HepG2 (cell line): ENCODE results near the gene LIME1. TPM values are rescaled to one million over a fixed set of nuclear protein-coding genes. Genes with fewer than 3 reads are reported as not detected.

Experiments
- ELF4 ChIP-seq: sonication (generic); formaldehyde crosslinking; IDR thresholded peaks from 2 replicates; pipeline ENCODE4 v1.5.0; 2020; ENCODE audit warnings: missing genetic modification reagents, mild to moderate bottlenecking, moderate library complexity, borderline replicate concordance
- FOXA1 ChIP-seq, 2 experiments: fragments of 450-650 bp in 1 of 2; sonication (generic) in 1 of 2; formaldehyde crosslinking in 1 of 2; IDR thresholded peaks; 2 replicates each; pipeline versions ENCODE4 v1.4.0 to v1.6.1; 2016 to 2020; ENCODE audit warnings: missing genetic modification reagents in 1 of 2
- GATA4 ChIP-seq: sonication (generic); IDR thresholded peaks from 2 replicates; pipeline ENCODE4 v1.6.1; 2016; ENCODE audit warnings: antibody characterized with exemption, low read depth, borderline replicate concordance
- HHEX ChIP-seq: IDR thresholded peaks from 2 replicates; pipeline ENCODE4 v1.6.1; 2016; ENCODE audit warnings: control low read depth
- HNF4A ChIP-seq: sonication (generic); formaldehyde crosslinking; IDR thresholded peaks from 2 replicates; pipeline ENCODE4 v1.4.0; 2020; ENCODE audit warnings: missing genetic modification reagents
- MED8 ChIP-seq: sonication (generic); formaldehyde crosslinking; IDR thresholded peaks from 2 replicates; pipeline ENCODE4 v1.8.1; 2023; ENCODE audit warnings: mild to moderate bottlenecking, missing genetic modification reagents; ENCODE audit not compliant: insufficient replicate concordance
- NKX3-1 ChIP-seq: sonication (generic); formaldehyde crosslinking; IDR thresholded peaks from 2 replicates; pipeline ENCODE4 v1.5.0; 2020; ENCODE audit warnings: missing genetic modification reagents
- PHF20 ChIP-seq: sonication (generic); formaldehyde crosslinking; IDR thresholded peaks from 2 replicates; pipeline ENCODE4 v1.5.0; 2020; ENCODE audit warnings: mild to moderate bottlenecking, missing genetic modification reagents
- POGZ ChIP-seq: sonication (generic); formaldehyde crosslinking; IDR thresholded peaks from 2 replicates; pipeline ENCODE4 v1.4.0; 2020; ENCODE audit warnings: mild to moderate bottlenecking, missing genetic modification reagents
- PRDM4 ChIP-seq: sonication (generic); formaldehyde crosslinking; IDR thresholded peaks from 2 replicates; pipeline ENCODE4 v1.9.0; 2021; ENCODE audit warnings: missing genetic modification reagents, borderline replicate concordance
- SMARCE1 ChIP-seq: fragments of 450-650 bp; IDR thresholded peaks from 2 replicates; pipeline ENCODE4 v1.6.1; 2017; ENCODE audit warnings: borderline replicate concordance
- SNAI1 ChIP-seq: sonication (generic); formaldehyde crosslinking; IDR thresholded peaks from 2 replicates; pipeline ENCODE4 v1.5.0; 2020; ENCODE audit warnings: mild to moderate bottlenecking, missing genetic modification reagents, borderline replicate concordance
- ZNF207 ChIP-seq: fragments of 450-650 bp; IDR thresholded peaks from 2 replicates; pipeline ENCODE4 v1.6.1; 2016; ENCODE audit warnings: antibody characterized with exemption, borderline replicate concordance
- ZNF281 ChIP-seq: sonication (generic); formaldehyde crosslinking; IDR thresholded peaks from 2 replicates; pipeline ENCODE4 v1.4.0; 2020; ENCODE audit warnings: missing genetic modification reagents, borderline replicate concordance
- ZNF468 ChIP-seq: sonication (generic); formaldehyde crosslinking; IDR thresholded peaks from 2 replicates; pipeline ENCODE4 v1.8.0; 2022; ENCODE audit warnings: mild to moderate bottlenecking, moderate library complexity, missing genetic modification reagents
- ZNF572 ChIP-seq: sonication (generic); formaldehyde crosslinking; IDR thresholded peaks from 2 replicates; pipeline ENCODE4 v1.5.1; 2020; ENCODE audit warnings: mild to moderate bottlenecking, missing genetic modification reagents
- ZSCAN31 ChIP-seq: sonication (generic); formaldehyde crosslinking; IDR thresholded peaks from 2 replicates; pipeline ENCODE4 v1.5.0; 2020; ENCODE audit warnings: low read depth, mild to moderate bottlenecking, missing genetic modification reagents
- ZZZ3 ChIP-seq: sonication (generic); formaldehyde crosslinking; IDR thresholded peaks from 2 replicates; pipeline ENCODE4 v1.4.0; 2020; ENCODE audit warnings: missing genetic modification reagents, mild to moderate bottlenecking, borderline replicate concordance
- polyA plus RNA-seq, 8 experiments: library from polyadenylated mRNA; depleted of rRNA in 3 of 8; stranded (reverse) in 7 of 8; unstranded in 1 of 8; fragments of >200 nt; fragmentation: Illumina TruSeq in 4 of 8; extraction: Trizol in 4 of 8; gene quantifications; 2 replicates each; pipeline versions ENCODE4 v1.2.1 to v1.2.3, GENCODE V29; 2011 to 2016; ENCODE audit warnings: low read depth in 4 of 8, missing spikeins in 1 of 8, mixed read lengths in 1 of 8; ENCODE audit not compliant: insufficient read depth in 1 of 8
- total RNA-seq, 5 experiments: library from RNA; depleted of rRNA; stranded (reverse); fragments of >200 nt; fragmentation: Illumina TruSeq; extraction: Trizol; gene quantifications; 2 replicates each; pipeline ENCODE4 v1.2.3, GENCODE V29; 2016; ENCODE audit warnings: low read depth in 1 of 5
- TF ChIP-seq, protein P1 (sequence below): IDR thresholded peaks from 2 replicates; pipeline ENCODE4 v1.6.1; 2016; ENCODE audit warnings: missing genetic modification reagents, missing compliant biosample characterization
- TF ChIP-seq, protein P2 (sequence below): sonication (generic); formaldehyde crosslinking; conservative IDR thresholded peaks from 2 replicates; pipeline ENCODE4 v1.4.0; 2020; ENCODE audit warnings: missing genetic modification reagents

Gene LIME1
- total and polyA plus RNA-seq, 2 of the 13 experiments (the other 11 are each of a cell fraction or from before 2014, with no cell fraction given) = 13.0 to 61.5 TPM

GRCh38 chr20:63765082-63765873 lies 28.8 kb downstream of the LIME1 start (continued):
- no peak for TF ChIP-seq ZNF468 (CRISPR knock-in tag)
- TF ChIP-seq PHF20 = no peak; the same call in 1 of the 2 replicates
- TF ChIP-seq ZNF207 = no peak
- TF ChIP-seq, protein P1, sequence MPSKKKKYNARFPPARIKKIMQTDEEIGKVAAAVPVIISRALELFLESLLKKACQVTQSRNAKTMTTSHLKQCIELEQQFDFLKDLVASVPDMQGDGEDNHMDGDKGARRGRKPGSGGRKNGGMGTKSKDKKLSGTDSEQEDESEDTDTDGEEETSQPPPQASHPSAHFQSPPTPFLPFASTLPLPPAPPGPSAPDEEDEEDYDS (CRISPR knock-in tag) = peak; percentile 41; the same call in 1 of the 2 replicates
- TF ChIP-seq SNAI1 (CRISPR knock-in tag) = no peak
- TF ChIP-seq HHEX = no peak
- TF ChIP-seq ELF4 (CRISPR knock-in tag) = peak; percentile 72; the same call in 1 of the 2 replicates
- TF ChIP-seq ZZZ3 = 0 out of 2 replicates have a peak, but pooled peaks have one; percentile 71
- peak; percentile 89 for TF ChIP-seq HNF4A
- TF ChIP-seq, protein P2, sequence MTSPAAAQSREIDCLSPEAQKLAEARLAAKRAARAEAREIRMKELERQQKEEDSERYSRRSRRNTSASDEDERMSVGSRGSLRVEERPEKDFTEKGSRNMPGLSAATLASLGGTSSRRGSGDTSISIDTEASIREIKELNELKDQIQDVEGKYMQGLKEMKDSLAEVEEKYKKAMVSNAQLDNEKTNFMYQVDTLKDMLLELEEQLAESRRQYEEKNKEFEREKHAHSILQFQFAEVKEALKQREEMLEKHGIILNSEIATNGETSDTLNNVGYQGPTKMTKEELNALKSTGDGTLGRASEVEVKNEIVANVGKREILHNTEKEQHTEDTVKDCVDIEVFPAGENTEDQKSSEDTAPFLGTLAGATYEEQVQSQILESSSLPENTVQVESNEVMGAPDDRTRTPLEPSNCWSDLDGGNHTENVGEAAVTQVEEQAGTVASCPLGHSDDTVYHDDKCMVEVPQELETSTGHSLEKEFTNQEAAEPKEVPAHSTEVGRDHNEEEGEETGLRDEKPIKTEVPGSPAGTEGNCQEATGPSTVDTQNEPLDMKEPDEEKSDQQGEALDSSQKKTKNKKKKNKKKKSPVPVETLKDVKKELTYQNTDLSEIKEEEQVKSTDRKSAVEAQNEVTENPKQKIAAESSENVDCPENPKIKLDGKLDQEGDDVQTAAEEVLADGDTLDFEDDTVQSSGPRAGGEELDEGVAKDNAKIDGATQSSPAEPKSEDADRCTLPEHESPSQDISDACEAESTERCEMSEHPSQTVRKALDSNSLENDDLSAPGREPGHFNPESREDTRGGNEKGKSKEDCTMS (CRISPR knock-in tag) = no peak
- peak; percentile 54; the same call in 1 of the 2 replicates for TF ChIP-seq ZNF281 (CRISPR knock-in tag)
- TF ChIP-seq ZNF572 (CRISPR knock-in tag) = no peak
- TF ChIP-seq MED8 (CRISPR knock-in tag) = no peak
- TF ChIP-seq POGZ = peak; percentile 48; the same call in 1 of the 2 replicates
- no peak for TF ChIP-seq FOXA1 (IDR thresholded peaks at IDR 0.05)
- TF ChIP-seq FOXA1 (CRISPR knock-in tag; IDR thresholded peaks at IDR 0.05) = 0 out of 2 replicates have a peak, but pooled peaks have one; percentile 29
- no peak; the same call in 1 of the 2 replicates for TF ChIP-seq ZSCAN31 (CRISPR knock-in tag)
- TF ChIP-seq NKX3-1 (CRISPR knock-in tag) = no peak
- TF ChIP-seq SMARCE1 = no peak
- TF ChIP-seq GATA4 = no peak
- TF ChIP-seq PRDM4 (CRISPR knock-in tag) = no peak
